ENCODE data around the gene LY6G6C.

DNA sequence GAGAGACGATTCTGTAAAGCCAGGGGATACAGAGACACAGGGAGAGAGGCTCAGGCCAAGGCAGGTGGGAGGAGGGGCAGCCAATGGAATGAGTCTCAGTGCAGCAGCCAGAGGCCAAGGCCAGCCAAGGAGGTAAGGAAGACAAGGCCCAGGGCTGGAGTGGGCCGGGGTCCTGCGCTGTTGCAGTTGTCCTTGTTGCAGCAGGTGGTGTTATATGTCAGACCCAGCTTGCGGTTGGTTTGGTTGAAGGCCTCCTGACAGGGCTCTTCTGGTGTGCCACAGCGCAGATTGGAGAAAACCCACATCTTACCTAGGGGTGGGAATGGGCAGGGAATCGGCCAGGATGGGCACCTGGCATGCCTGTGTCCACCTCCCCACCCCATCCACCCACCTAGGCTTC is 2.5 kb downstream of the LY6G6C start:
- TF ChIP-seq CTCF (IDR thresholded peaks at IDR 0.05; ENCODE audit: low read depth, low read length, poor library complexity, severe bottlenecking) (no peak), EZH2phosphoT487 (IDR thresholded peaks at IDR 0.05; ENCODE audit: borderline replicate concordance, low read length) (no peak)
